NCI-H748 treated with DMSO at 0.1 percent for 48 hours (cell line): Measurements from ENCODE around the gene KRT3.
"Not testable (repeated sequence)": the region's sequence is repeated elsewhere in the genome, so short reads cannot be mapped to it uniquely, and the experiment has no call there.

Source experiments
- DNase-seq: peaks from one replicate; lab custom pipeline; 2025; lab: John Stamatoyannopoulos, UW

Gene KRT3

DNA sequence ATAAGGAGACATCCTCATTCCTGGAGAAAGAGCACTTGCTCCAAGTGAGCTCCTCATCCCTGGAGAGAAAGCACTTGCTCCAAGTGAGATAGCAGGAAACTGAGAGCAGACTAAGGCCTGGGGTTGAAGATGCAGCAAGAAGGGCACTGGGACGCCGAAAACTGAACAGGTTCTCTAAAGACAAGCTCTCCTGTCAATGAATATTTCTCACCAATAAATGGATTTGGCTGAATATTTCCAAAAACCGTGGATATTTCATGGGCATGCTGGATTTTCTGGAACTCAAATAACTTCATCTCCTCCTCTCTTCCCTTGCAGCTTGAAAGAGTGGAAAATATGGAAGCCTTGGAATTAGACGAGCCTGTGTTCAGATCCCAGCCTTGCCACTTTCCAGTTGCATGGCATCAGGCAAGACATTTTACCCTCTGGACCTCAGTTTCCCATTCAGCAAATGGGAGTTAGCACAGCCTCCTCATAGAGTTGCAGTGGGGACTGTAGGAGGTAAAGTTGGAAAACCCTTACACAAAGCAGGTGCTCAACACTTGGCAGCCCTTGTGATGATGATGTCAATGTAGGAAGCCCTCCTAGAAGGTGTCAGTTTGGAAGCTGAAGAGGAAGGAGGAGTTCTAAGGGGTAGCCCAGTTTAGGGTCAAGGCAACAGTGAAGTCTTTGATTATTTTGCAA lies 14.4 kb downstream of the KRT3 start:
- no peak for DNase-seq

DNA sequence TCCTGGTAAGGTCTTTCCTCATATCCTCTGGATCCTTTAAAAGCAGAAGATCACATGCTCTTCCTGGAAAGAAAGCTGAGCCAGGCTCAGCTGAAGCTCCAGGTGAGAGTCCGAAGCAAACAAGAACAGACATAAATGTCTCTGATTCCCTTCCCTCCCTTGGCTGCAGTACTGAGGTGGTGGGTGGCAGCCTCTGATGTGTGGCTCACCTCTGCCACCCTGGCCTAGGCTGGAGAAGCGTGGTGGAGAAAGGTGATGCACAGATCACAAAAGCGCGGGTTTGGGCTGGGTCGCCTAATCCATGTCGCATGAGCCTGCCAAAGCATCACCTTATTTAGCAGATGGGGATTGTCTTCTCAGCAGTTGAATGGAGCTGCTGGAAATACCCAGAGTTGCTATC lies 16.0 kb downstream of the KRT3 start:
- DNase-seq = no peak

DNA sequence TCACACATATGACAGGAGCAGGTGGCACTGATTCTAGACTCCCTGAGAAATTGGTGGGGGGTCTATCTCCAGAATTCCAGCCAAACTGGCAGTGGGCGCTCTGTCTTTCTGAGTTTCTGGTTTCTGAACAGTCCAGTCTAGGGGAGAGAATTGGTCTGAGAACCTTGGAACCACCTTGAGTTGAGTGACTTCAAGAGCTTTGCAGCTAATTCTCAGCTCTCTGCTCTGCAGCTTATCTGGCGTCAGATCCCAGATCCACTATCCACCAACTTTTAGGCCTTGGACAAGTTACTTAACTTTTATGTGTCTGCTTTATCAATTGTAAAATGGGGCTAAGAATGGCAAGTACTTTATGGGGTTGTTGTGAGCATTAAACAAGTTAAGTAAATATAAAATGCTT lies 17.1 kb downstream of the KRT3 start:
- no peak for DNase-seq

DNA sequence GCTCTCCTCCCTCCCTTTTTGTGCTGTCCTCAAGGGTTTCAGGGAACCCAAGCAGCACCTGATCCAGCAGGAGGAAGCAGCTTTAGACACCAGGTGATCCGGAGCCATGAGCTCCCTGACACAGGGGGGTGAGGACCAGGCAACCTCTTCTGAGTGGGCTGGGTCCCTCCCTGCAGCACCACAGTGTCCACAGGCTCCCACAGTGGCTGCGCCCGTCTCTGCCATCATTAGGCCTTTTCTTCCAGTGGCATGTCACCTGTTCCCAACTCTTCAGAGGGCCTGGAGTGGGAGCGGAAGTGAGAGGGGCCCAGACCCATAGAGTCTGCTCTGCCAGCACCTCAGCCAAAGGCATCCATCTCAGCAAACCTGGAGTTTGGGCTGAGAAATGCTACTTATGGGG lies 18.4 kb downstream of the KRT3 start:
- no peak for DNase-seq

DNA sequence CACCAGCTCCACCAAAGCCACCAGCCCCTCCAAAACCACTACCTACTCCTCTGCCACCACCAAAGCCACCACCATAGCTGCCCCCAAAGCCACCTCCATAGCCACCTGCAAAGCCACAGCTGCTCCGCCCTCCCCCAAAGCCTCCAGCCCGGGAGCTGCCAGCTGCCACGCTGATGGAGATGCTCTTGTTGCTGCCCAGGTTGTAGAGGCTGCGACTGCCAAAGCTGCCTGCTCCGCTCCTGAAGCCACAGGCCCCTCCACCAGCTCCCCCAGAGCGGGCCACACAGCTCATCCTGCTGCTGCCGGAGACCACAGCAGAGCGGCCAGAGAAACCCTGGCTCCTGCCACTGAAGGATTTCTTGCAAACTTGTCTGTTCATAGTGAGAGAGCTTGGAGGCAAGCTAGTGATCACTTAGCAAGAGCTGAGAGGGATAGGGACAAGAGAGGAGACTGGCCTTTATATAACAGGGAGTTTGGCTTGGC lies 19.0 kb downstream of the KRT3 start, which contains the start of gene KRT76:
TSS of gene KRT76 (minus strand) at position 433 of the 483 bp plus-strand sequence. CDS start at position 379, 54 bp downstream.
- DNase-seq = no peak

DNA sequence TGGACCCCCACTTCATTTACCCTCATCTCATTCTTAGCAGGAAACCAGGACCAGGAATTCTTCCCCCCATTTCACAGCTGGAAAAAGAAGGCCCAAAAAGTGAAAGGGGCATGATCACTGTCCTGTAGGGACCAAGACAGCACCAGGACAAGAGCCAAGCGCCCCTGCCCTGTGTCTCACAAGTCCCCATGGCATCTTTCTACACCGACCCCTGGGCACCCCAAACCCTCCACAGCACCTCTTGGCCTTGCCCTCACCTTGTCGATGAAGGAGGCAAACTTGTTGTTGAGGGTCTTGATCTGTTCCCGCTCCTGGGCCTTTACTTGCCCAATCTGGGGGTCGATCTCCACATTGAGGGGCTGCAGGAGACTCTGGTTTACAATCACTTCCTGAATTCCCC lies 19.5 kb downstream of the KRT3 start:
- no peak for DNase-seq

DNA sequence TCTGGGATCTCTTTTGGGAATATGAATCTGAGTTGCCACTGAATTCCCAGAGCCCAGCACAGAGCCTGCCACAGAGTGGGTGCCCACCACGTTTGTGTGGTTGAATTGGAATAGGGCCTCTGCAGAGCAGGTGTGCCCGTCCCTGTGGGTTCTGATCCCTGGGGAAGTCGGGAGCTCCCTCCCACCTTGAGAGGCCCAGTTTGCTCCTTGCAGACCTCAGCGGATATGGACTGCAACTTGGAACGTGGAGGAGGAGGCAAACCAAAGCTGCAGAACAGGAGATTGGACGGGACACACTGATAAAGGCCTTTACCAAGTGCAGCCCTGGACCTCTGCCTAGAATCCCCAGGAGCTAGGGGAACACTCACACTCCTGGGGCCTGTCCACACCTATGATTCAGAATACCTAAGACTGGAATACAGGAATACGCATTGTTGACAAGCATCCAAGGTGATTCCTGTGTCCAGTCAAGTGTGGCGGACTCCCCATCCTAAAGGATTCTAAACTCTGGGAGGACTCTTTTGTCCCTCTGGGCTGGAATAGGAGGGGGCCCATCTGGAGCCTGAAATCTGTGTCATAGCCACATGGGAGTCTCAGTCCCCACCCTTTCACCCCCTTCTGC lies 21.2 kb downstream of the KRT3 start:
- no peak for DNase-seq

DNA sequence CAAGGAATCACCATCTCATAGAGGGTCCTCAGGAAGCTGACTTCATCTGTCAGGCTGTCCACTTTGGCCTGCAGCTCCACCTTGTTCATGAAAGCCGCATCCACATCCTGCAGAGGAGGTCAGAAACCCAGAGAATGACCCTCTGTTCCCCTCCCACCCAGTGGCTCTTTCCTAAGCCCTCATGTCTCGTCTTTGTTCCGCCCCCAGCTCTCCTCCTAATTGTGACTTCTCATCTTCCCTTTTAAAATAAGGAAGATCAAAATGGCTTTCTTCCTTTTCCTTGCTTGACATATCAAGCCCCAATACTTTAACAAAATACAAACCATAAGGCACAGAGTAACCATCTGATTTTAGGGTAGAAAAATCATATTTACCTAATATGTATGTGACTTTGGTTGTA lies 23.1 kb downstream of the KRT3 start:
- no peak for DNase-seq

DNA sequence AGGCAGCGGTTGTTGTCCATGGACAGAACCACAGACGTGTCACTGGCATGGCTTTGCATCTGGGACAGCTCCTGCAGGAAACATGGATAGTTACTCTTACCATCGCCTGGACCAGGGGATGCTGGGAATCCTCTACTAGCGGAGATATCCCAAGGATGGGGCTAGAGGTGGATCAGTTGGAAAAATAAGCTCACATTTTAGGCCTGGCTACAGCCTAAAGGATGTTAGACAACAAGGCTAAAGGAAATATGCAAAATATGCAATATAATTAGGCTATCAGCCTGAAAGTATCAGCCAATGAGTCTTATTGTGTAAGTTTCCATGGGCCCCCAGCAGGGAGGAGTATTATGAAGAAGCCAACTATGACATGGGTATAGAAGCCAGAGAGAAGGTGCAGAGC lies 23.7 kb downstream of the KRT3 start:
- no peak for DNase-seq

DNA sequence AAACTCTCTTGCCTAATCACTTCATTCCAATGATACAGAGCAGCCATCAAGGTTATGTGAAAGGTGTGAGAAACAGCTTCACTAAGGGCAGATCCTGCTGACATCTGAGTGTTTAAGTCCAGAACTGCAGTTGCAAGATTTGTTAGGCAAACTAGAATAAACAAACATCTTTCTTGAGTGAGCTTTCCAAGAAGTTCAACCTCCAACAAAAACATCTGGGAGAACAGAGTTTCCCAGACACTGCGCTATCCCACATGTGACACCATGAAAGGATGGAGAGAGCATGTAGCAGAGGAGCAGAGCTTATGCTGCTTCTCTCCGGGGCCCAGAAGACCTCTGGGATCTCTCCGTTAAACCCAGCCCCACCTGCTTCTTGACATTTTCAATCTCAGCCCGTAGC lies 24.4 kb downstream of the KRT3 start:
- no peak for DNase-seq

DNA sequence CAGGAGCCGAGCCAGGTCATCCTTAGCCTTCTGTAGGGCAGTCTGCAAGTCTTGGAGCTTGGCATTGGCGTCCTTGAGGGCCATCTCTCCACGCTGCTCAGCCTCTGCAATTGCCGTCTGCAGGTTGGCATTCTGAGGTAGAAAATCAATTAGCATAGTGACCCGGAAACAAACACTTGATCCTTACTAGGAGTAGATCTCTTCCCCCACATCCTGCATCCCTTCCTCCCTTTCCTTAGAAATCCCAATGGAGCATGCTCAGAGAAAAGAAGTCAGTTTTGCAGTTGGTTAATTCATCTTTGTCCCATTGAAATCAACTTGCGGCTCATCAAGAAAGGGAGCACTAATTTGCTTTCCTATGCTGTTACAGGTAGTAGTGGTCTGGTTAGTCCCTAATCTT lies 24.8 kb downstream of the KRT3 start:
- no peak for DNase-seq

DNA sequence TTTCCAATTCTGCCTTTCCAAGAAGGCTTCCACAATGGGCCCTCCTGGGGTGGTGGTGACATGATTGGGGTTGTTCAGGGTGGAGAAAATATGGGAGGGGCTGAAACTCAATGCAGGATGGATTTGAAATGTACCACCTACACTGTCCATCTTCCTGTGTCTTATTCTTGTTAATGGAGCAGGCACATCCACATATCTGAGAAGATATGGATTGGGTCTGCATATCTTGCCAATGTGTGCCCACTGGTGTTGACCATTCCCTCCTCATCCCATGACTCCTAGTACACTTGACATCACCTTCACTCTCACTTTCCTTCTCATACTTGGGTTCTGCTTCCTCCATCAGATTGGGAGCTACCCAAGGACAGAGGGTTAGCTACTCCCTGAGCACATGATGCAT lies 26.0 kb downstream of the KRT3 start:
- DNase-seq = no peak

DNA sequence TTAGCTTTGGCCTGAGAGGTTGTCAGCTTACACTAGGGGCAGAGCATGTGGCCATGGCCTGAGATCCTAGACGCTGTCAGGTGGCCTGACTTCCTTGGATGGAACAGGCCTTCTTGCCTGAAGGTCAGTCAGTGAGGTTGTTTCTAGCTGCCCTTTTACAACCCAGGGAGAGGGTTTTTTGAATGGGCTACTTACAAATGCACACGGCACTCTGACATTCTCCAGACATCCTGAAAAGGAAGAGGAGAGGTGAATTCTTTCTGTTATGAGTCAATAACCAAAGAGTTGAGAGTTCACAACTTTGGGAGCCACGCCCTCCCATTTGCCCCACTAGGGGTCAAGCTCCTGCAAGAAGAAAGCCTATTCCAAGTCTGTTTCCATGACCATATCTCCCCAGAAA lies 26.6 kb downstream of the KRT3 start:
- DNase-seq = no peak

DNA sequence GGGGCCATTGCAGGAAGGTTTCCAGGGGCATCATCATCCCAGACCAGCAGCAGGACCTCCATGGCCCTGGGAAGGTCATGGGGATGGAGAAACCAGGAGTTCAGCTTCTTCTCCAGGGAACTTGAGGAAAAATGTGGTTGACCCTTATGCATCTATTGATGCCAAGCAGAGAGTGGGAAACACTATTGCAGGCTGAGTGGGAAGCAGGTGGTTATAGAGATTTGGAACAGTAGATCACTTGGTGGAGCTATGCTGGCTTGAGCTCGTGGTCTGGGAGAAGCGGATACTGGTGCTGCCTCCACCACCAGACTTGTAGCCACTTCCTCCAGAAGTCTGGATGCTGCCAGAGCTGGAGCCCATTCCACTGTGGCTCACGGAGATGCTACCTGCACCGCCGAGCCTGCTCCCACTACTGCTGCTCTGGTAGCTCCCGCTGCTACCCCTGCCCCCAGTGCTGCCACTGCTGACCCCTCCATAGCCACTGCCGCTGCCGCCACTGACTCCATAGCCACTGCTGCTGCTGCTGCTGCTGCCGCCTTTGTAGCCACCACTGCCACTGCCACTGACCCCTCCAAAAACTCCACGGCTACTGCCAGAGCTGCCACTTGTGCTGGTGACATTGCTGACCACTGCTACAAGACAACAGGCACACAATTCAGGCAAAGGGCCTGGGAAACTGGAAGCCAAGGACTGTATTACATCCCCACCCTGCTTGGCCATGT lies 27.3 kb downstream of the KRT3 start:
- no peak for DNase-seq

DNA sequence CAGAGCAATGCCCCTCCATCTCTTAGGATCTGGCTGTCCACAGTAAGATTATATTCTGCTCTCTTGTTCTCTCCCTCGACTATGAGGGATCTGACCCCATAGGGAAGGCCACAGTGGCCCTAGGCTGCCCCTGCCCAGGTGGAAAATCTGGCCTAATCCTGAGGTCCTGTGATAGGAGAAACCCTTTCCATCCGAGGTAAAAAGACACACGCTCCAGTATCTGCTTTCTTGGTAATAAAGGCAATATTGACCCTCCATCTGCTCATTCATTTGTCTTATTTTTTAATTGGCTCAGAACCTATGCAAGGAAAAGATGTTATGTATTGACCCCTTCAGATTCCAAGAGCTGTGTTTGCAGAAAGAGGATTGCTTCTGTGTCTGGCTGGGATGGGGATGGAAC lies 28.5 kb downstream of the KRT3 start:
- DNase-seq = no peak

DNA sequence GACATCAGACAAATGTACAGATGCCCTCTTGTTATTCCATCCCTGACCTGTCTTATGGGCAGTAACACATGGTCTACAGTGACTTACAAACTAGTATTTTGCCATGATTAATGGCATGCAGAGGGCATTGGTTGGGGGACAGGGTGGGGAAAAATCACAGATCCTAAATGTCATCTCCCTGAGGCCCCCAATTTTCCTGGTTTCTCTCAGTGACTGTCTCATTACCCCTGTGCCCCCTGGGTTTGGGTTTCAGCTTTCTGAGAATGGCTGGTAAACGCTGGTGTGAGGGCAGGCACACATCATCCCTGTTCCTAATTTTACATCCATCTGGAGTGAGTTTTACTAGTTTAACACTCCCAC lies 28.9 kb downstream of the KRT3 start:
- DNase-seq = no peak

DNA sequence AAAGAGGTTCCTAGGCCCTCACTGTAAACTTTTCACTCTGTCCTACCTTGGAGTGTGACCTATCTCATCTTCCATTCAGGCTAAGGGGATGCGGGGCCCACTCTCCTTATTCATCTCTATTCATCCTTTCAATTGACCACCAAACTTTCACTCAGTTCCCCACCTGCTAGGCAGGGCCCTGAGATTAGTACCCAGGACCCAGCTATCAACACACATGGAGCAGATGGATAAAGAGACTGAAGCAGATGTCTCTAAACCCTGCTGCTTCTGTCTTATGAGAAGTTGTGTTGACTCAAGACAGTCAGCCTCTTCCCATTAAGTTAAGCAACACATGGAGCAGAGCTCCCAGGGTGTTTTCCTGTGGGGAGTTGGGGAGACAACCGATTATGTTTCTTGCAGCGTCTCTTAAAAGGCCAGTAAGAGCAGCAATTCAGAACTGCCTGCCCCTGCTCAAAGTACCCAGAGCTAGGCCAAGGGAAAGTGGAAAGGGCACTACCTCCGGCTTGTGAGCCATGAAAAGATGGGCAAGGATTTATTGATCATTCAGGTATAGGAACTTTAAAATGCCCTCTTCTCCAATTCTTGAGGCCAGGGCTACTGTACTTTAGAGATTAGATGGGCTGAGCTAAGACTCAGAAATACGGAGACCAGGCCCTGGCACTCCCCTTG lies 29.4 kb downstream of the KRT3 start:
- no peak for DNase-seq

DNA sequence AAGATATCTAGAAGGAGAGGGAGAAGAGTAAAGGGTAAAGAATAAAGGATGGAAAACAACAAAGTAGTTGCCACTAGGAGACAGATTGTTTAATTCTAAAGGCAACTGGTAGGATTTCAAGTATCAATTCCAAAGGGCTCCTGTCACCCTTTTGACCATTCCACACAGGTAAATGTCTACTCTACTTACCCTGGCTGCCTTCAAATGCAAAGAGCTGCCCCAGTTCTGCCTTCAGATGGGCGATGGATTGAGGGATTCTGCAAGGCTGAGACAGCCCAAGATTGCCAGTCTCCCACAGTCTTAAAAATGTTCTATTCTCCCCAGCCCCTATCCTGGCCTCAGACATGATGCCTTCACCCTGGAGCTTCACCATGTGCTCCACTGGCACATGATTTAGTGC lies 30.2 kb downstream of the KRT3 start:
- DNase-seq = no peak

DNA sequence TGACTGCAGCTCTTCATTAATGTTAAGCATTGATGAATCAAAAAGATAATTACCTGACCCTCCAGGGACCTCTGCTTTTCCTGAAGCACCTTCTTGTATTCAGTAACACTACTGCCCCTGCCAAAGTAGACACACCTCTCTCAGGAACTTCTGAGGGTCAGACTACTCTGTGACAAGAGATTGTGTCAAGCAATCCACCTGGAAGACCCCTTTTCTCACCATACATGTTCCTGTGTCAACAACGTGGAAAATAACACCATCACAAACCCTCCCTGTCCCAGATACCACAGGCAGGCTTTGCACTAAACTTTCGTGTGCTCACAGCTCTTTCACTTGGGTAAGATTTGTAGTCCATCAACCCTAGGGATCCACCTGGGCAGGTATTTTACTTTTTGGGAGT lies 31.9 kb downstream of the KRT3 start:
- DNase-seq = no peak

DNA sequence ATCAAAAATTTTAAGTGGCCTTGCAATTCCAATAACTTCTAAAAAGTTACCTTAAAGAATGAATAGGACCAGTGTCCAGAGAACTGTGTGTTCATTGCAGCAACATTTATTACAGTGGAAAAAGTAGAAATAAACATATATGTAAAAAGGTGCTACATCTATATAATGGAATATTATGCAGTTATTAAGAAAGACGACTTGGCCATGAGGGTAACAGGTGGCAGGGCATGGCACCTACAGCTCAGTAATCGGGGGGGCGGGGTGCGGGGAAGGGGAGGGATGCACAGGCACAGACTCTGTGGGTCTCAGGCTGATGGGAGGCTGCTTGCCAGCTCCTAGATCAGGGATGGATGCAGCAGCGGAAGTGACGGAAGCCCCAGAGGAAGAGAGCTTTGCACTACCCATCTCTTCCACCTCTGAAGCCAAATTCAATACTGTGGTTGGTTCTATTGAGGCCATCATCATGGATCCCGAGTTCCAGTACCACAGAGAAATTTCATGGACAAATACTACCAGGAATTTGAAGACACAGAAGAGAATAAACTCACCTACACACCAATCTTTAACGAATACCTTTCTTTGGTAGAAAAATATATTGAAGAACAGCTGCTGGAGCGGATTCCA lies 32.8 kb downstream of the KRT3 start:
- no peak for DNase-seq

DNA sequence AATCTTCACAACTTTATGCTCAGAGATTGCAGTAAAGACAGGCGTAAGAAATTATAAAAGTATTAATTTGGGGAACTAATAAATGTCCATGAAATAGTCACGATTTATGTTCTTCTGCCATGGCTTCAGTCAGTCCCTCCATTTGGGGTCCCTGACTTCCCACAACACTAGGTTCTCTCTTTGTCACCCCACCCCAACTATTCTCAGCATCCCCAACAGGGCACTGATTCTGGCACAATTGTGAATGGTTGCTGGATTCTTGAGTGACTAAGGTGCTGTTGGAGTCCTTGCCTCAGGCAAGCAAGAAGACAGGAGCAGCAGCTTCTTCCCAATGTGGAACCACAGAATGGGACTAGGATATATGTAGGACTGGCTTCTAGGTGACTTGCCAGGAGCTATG lies 34.1 kb downstream of the KRT3 start:
- DNase-seq = no peak

DNA sequence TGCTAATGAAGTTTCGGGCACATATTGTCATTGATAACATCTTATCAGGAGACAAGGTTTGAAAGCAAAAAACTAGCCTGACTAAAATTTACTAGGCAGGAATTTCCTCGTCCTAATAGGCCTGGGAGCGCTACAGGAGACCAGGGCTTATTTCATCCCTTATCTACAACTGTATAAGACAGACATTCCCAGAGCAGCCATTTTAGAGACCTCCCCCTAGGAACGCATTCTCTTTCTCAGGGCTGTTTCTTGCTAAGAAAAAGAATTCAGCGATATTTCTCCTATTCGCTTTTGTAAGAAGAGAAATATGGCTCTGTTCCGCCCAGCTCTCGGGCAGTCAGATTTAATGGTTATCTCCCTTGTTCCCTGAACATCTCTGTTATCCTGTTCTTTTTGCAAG lies 34.7 kb downstream of the KRT3 start:
- not testable (repeated sequence) for DNase-seq
